Smooth muscle cell (in vitro differentiated cells): ENCODE results near the gene RAD51B. TPM values are rescaled to one million over a fixed set of nuclear protein-coding genes. Genes with fewer than 3 reads are reported as not detected.

Experiments used
- DNase-seq: peaks from one replicate; lab custom pipeline; 2025; ENCODE audit not compliant: unreplicated experiment; lab: John Stamatoyannopoulos, UW
- H2AFZ ChIP-seq: fragments of 200-600 bp; sonication (generic); 2 replicates; pipeline ENCODE4 v1.6.0; 2016; ENCODE audit warnings: antibody characterized with exemption, low read depth, mild to moderate bottlenecking
- H3F3A ChIP-seq: fragments of 200-600 bp; sonication (generic); 2 replicates; pipeline ENCODE4 v1.6.0; 2017; ENCODE audit warnings: antibody characterized with exemption, low read depth
- H3K27ac ChIP-seq: fragments of 200-600 bp; sonication (generic); 2 replicates; pipeline ENCODE4 v1.5.1; 2016; ENCODE audit warnings: low read depth, mild to moderate bottlenecking
- H3K27me3 ChIP-seq: fragments of 200-600 bp; sonication (generic); 2 replicates; pipeline ENCODE4 v1.6.1; 2016; ENCODE audit warnings: low read depth, mild to moderate bottlenecking
- H3K36me3 ChIP-seq: fragments of 200-600 bp; sonication (generic); 2 replicates; pipeline ENCODE4 v1.5.1; 2016; ENCODE audit warnings: low read depth
- H3K4me1 ChIP-seq: fragments of 200-600 bp; sonication (generic); 2 replicates; pipeline ENCODE4 v1.5.1; 2016; ENCODE audit warnings: low read depth
- H3K4me2 ChIP-seq: fragments of 200-600 bp; sonication (generic); 2 replicates; pipeline ENCODE4 v1.6.0; 2016; ENCODE audit warnings: mild to moderate bottlenecking
- H3K4me3 ChIP-seq: fragments of 200-600 bp; sonication (generic); 2 replicates; pipeline ENCODE4 v1.5.1; 2016; ENCODE audit warnings: mild to moderate bottlenecking
- H3K79me2 ChIP-seq: fragments of 200-600 bp; sonication (generic); 2 replicates; pipeline ENCODE4 v1.6.0; 2016; ENCODE audit warnings: low read depth, mild to moderate bottlenecking
- H3K9ac ChIP-seq: fragments of 200-600 bp; sonication (generic); 2 replicates; pipeline ENCODE4 v1.6.0; 2016; ENCODE audit warnings: low read depth
- H3K9me3 ChIP-seq: fragments of 200-600 bp; sonication (generic); replicated peaks from 2 replicates; pipeline ENCODE4 v1.5.1; 2016; ENCODE audit warnings: low read depth
- H4K20me1 ChIP-seq: fragments of 200-600 bp; sonication (generic); 2 replicates; pipeline ENCODE4 v1.6.0; 2016; ENCODE audit warnings: low read depth
- CTCF ChIP-seq: fragments of 200-600 bp; sonication (generic); IDR thresholded peaks from 2 replicates; pipeline ENCODE4 v1.5.1; 2017; ENCODE audit warnings: borderline replicate concordance, mild to moderate bottlenecking, antibody characterized with exemption; ENCODE audit not compliant: insufficient read depth, poor library complexity, severe bottlenecking
- WGBS: methylation state at CpG from one replicate; pipeline ENCODE4 v1.1.7; 2016; ENCODE audit warnings: low lambda C conversion rate; 5-methylcytosine and 5-hydroxymethylcytosine counted together
- polyA plus RNA-seq: library from polyadenylated mRNA; unstranded; fragments of >200 nt; fragmentation: Nextera tagmentation; extraction: Ambion mirVana; gene quantifications from 2 replicates; pipeline ENCODE4 v1.2.1, GENCODE V29; 2016
- total RNA-seq: library from RNA; depleted of rRNA; stranded (reverse); fragments of >200 nt; gene quantifications from 2 replicates; pipeline ENCODE4 v1.2.3, GENCODE V29; 2014

Gene RAD51B
- total and polyA plus RNA-seq, 2 experiments from 2014 or later = 4.6 to 5.3 TPM

GRCh38 chr14:68718023-68718990 lies 898.7 kb downstream of the RAD51B start:
- Histone ChIP-seq H2AFZ (no peak overlapping the region), H3K27ac (no peak overlapping the region), H3K4me1 (peaks cover 6% of the 10 kb centered on the region), H3K9me3 (no peaks in the 10 kb centered on the region), H3K79me2 (no peaks in the 10 kb centered on the region), H3F3A (no peaks in the 10 kb centered on the region), H3K4me2 (no peak overlapping the region), H3K36me3 (no peaks in the 10 kb centered on the region), H3K9ac (no peak overlapping the region), H3K4me3 (no peak overlapping the region), H3K27me3 (no peaks in the 10 kb centered on the region), H4K20me1 (no peaks in the 10 kb centered on the region)
- no peak for DNase-seq
- 85% methylated on average over 8 of the region's 8 CpGs for WGBS
- no peak for TF ChIP-seq CTCF

- Histone ChIP-seq H3K9ac (no peak overlapping the region), H3K27ac (no peak overlapping the region), H3K27me3 (no peaks in the 10 kb centered on the region), H3K4me3 (no peak overlapping the region), H3K9me3 (no peaks in the 10 kb centered on the region), H3K4me1 (peaks cover 6% of the 10 kb centered on the region), H3K4me2 (no peak overlapping the region), H3F3A (no peaks in the 10 kb centered on the region), H3K79me2 (no peaks in the 10 kb centered on the region), H2AFZ (no peak overlapping the region), H3K36me3 (no peaks in the 10 kb centered on the region), H4K20me1 (no peaks in the 10 kb centered on the region)
- TF ChIP-seq CTCF = no peak
- DNase-seq = no peak
- WGBS = 85% methylated on average over 5 of the region's 5 CpGs
Observed at GRCh38 chr14:68719634-68720384, 900.2 kb downstream of the RAD51B start.

- H3F3A ChIP-seq = peaks cover 3% of the 10 kb centered on the region
- no peak overlapping the region for H2AFZ ChIP-seq
- H3K4me3 ChIP-seq = no peak overlapping the region
- H3K9ac ChIP-seq = no peak overlapping the region
- DNase-seq = no peak
- H3K4me1 ChIP-seq = peaks cover 6% of the 10 kb centered on the region
- H4K20me1 ChIP-seq = no peaks in the 10 kb centered on the region
- 55% methylated on average over 2 of the region's 2 CpGs for WGBS
- no peaks in the 10 kb centered on the region for H3K9me3 ChIP-seq
- no peak overlapping the region for H3K27ac ChIP-seq
- H3K4me2 ChIP-seq = no peak overlapping the region
- no peaks in the 10 kb centered on the region for H3K27me3 ChIP-seq
- no peaks in the 10 kb centered on the region for H3K36me3 ChIP-seq
- no peak for TF ChIP-seq CTCF
- H3K79me2 ChIP-seq = no peaks in the 10 kb centered on the region
Observed at GRCh38 chr14:68722186-68722585, 902.6 kb downstream of the RAD51B start.
